Glutamatergic neuron (in vitro differentiated cells): ENCODE measurements around the gene SPOCK1. TPM values are rescaled to one million over a fixed set of nuclear protein-coding genes. Genes with fewer than 3 reads are reported as not detected.

Experiments
- DNase-seq: peaks from one replicate; pipeline ENCODE4 v3.0.0; 2022
- H3K27ac Mint-ChIP-seq: one replicate; pipeline ENCODE4 v1.8.0; 2020; ENCODE audit warnings: mild to moderate bottlenecking, mixed read lengths, inconsistent platforms; ENCODE audit not compliant: unreplicated experiment
- H3K27me3 Mint-ChIP-seq: one replicate; pipeline ENCODE4 v1.8.0; 2020; ENCODE audit warnings: mild to moderate bottlenecking, moderate library complexity, mixed read lengths, inconsistent platforms; ENCODE audit not compliant: unreplicated experiment
- H3K36me3 Mint-ChIP-seq: one replicate; pipeline ENCODE4 v1.8.0; 2020; ENCODE audit warnings: mild to moderate bottlenecking, mixed read lengths, inconsistent platforms; ENCODE audit not compliant: unreplicated experiment
- H3K4me1 Mint-ChIP-seq: one replicate; pipeline ENCODE4 v1.8.0; 2020; ENCODE audit warnings: mild to moderate bottlenecking, low read depth, mixed read lengths, inconsistent platforms; ENCODE audit not compliant: unreplicated experiment
- H3K4me3 Mint-ChIP-seq: one replicate; pipeline ENCODE4 v1.8.0; 2020; ENCODE audit warnings: mild to moderate bottlenecking, mixed read lengths, inconsistent platforms; ENCODE audit not compliant: unreplicated experiment
- H3K9me3 Mint-ChIP-seq: one replicate; pipeline ENCODE4 v1.8.0; 2020; ENCODE audit warnings: mild to moderate bottlenecking, moderate library complexity, mixed read lengths, inconsistent platforms; ENCODE audit not compliant: unreplicated experiment
- total RNA-seq: library from RNA; stranded (reverse); fragmentation: NEBNext Ultra II Directional; extraction: Animal tissue kit (Norgen Biotek cat#: 25700); gene quantifications from one replicate; pipeline ENCODE4 v1.2.1, GENCODE V29; 2021; ENCODE audit not compliant: unreplicated experiment
- TF ChIP-seq, protein P1 (sequence below): fragments of 200-600 bp; sonication (generic); IDR thresholded peaks from one replicate; pipeline ENCODE4 v1.5.0; 2021; ENCODE audit not compliant: partially characterized antibody, unreplicated experiment

Gene SPOCK1
- total RNA-seq, 1 donor from 2014 or later, result 25.4 TPM

DNA sequence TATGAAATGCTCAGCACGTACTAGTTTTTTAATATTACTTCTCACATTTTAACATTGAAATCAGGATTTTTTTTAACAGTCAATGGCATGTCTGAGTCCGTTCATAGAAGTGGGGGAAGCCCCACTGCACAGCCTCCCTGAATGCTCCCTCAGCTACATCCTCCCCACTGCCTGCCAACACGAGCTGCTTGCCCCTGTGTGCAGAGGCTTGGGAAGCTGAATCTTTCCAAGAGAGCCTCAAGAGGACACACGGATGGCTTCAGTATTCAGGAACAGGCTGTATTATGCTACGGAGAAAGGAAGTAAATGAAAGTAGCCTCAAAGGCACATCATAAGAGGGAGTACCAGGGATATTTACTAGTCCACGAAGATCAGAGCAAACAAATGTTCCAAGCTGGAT, 248.7 kb downstream of the SPOCK1 start:
- no peaks in the 10 kb centered on the region for H3K36me3 Mint-ChIP-seq
- H3K4me1 Mint-ChIP-seq, result no peaks in the 10 kb centered on the region
- no peak for DNase-seq
- H3K9me3 Mint-ChIP-seq, result no peaks in the 10 kb centered on the region
- TF ChIP-seq, protein P1, sequence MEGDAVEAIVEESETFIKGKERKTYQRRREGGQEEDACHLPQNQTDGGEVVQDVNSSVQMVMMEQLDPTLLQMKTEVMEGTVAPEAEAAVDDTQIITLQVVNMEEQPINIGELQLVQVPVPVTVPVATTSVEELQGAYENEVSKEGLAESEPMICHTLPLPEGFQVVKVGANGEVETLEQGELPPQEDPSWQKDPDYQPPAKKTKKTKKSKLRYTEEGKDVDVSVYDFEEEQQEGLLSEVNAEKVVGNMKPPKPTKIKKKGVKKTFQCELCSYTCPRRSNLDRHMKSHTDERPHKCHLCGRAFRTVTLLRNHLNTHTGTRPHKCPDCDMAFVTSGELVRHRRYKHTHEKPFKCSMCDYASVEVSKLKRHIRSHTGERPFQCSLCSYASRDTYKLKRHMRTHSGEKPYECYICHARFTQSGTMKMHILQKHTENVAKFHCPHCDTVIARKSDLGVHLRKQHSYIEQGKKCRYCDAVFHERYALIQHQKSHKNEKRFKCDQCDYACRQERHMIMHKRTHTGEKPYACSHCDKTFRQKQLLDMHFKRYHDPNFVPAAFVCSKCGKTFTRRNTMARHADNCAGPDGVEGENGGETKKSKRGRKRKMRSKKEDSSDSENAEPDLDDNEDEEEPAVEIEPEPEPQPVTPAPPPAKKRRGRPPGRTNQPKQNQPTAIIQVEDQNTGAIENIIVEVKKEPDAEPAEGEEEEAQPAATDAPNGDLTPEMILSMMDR, result no peak
- no peak overlapping the region for H3K27ac Mint-ChIP-seq
- no peak overlapping the region for H3K4me3 Mint-ChIP-seq
- H3K27me3 Mint-ChIP-seq, result peaks cover 2% of the 10 kb centered on the region

DNA sequence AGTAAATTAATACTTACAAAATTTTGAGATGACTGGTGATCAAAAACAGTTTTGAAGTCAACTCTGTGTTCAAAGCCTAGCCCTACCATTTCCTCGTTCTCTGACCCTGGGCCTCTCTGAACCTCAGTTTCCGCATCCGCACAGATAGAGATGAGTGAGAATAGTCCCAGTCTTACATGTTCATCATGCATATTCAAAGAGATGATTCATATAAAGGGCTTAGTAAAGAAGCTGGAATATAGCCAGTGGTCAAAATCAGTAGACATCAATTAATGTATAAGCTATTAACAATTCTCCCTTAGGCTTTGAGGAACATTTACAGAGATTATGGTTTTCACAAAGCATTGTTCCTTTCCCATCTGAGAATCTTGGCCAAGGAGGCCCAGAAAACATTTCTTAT, 250.6 kb downstream of the SPOCK1 start:
- H3K27ac Mint-ChIP-seq, result no peak overlapping the region
- TF ChIP-seq, protein P1, result no peak
- no peaks in the 10 kb centered on the region for H3K4me1 Mint-ChIP-seq
- peaks cover 2% of the 10 kb centered on the region for H3K27me3 Mint-ChIP-seq
- H3K36me3 Mint-ChIP-seq, result no peaks in the 10 kb centered on the region
- H3K9me3 Mint-ChIP-seq, result no peaks in the 10 kb centered on the region
- DNase-seq, result no peak
- no peak overlapping the region for H3K4me3 Mint-ChIP-seq

DNA sequence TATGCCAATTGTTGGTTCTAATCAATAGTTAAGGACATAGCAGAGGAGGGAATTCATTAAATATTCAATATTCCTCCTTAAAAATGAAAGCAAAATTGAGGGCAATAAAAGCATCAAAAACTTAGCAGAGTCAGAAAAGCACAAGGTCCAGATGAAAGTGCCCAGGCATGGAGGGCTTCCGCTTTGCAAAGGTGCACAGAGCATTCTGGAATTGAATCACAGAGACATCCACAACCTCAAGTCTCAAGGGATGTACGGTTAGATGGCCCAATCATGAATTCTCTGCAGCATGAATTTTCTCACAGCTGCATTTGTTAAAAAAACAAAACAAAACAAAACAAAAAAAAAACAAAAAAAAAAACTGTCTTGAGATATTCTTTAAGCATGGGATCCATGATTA, 253.7 kb downstream of the SPOCK1 start:
- H3K36me3 Mint-ChIP-seq, result no peaks in the 10 kb centered on the region
- TF ChIP-seq, protein P1, result no peak
- H3K27me3 Mint-ChIP-seq, result peaks cover 2% of the 10 kb centered on the region
- no peak overlapping the region for H3K4me3 Mint-ChIP-seq
- no peak for DNase-seq
- no peaks in the 10 kb centered on the region for H3K9me3 Mint-ChIP-seq
- no peaks in the 10 kb centered on the region for H3K4me1 Mint-ChIP-seq
- H3K27ac Mint-ChIP-seq, result no peak overlapping the region

DNA sequence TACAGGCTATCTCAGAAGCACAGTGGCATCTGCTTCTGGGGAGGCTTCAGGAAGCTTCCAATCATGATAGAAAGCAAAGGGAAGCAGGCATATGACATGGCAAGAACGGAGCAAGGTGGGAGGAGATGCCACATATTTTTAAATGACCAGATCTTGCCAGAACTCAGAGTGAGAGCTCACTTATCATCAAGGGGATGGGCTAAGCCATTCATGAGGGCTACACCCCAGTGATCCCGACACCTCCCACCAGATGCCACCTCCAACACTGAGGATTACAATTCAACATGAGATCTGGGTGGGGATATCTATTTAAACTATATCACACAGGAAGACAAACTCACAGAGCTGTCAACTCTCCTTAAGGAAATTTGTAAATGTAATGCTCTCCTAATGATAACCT, 258.8 kb downstream of the SPOCK1 start:
- Mint-ChIP-seq H3K36me3 (no peaks in the 10 kb centered on the region), H3K4me3 (no peak overlapping the region), H3K27me3 (no peaks in the 10 kb centered on the region), H3K27ac (no peak overlapping the region), H3K4me1 (no peaks in the 10 kb centered on the region), H3K9me3 (no peaks in the 10 kb centered on the region)
- TF ChIP-seq, protein P1, result no peak
- no peak for DNase-seq

DNA sequence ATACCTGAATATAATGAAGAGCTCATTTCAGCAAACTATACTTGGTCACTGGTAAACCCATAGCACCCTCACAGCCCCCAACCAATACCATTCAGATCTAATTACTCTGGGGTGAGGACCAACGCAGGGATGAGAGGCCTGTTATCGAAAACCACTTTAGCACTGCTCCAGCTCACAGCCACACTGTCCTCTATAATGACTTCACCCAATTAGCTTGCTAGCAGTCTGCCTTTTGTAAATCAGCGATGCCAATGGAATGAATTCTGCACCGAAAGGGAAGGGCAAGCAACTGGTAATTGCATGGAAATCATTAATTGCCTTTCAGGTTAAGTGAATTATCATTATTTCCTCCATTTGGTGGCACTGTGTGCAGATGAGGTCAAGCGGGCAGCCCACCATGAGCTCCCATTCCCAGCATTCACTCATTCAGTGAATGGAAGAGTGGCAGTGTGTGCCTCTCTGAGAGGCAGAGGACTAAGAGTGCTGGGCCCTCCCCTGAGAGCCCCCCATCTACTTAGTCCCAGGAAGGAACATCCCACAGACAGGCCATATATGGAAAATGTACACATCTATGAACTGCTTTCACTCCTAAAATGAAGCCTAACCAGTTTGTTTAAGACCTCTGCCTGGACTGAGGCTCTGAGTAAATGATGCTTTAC, 262.1 kb downstream of the SPOCK1 start:
- H3K27ac Mint-ChIP-seq, result peak overlapping the region; percentile 24
- no peak overlapping the region for H3K4me3 Mint-ChIP-seq
- TF ChIP-seq, protein P1, result no peak
- H3K9me3 Mint-ChIP-seq, result no peaks in the 10 kb centered on the region
- no peaks in the 10 kb centered on the region for H3K4me1 Mint-ChIP-seq
- peak; percentile 21 for DNase-seq
- H3K27me3 Mint-ChIP-seq, result no peaks in the 10 kb centered on the region
- no peaks in the 10 kb centered on the region for H3K36me3 Mint-ChIP-seq
